ENCODE results near the gene GC.

GRCh38 chr4:71828470-71828869 is 44.6 kb upstream of the GC start:
- no peak for TF ChIP-seq CTCF (IDR thresholded peaks at IDR 0.05)
- no peak for TF ChIP-seq POLR2A (IDR thresholded peaks at IDR 0.05)
- TF ChIP-seq POLR2AphosphoS5 (IDR thresholded peaks at IDR 0.05) = no peak
- no peak for TF ChIP-seq EP300 (IDR thresholded peaks at IDR 0.05)

All from sigmoid colon (tissue), 4 donors.